ENCODE data around the gene CCNB1IP1.
A peak's percentile ranks its signal among the peaks of the same experiment; 100 is the strongest.
"Not testable (repeated sequence)": the region's sequence is repeated elsewhere in the genome, so short reads cannot be mapped to it uniquely, and the experiment has no call there.

The CCNB1IP1 gene

GRCh38 chr14:20346713-20347112, 13.6 kb upstream of the CCNB1IP1 start:
- no peak for TF ChIP-seq ZFX (IDR thresholded peaks at IDR 0.05)
- TF ChIP-seq CTCF (conservative IDR thresholded peaks at IDR 0.05), result no peak
- no peak overlapping the region for H3K27ac ChIP-seq

- H3K27ac ChIP-seq, result no peak overlapping the region
- TF ChIP-seq ZFX (IDR thresholded peaks at IDR 0.05), result no peak
- no peak for TF ChIP-seq CTCF (conservative IDR thresholded peaks at IDR 0.05)
These were observed 12.3 kb upstream of the CCNB1IP1 start for GRCh38 chr14:20345366-20345765.

GRCh38 chr14:20343862-20344220, 10.8 kb upstream of the CCNB1IP1 start:
- TF ChIP-seq CTCF (conservative IDR thresholded peaks at IDR 0.05), result no peak
- TF ChIP-seq ZFX (IDR thresholded peaks at IDR 0.05), result no peak
- H3K27ac ChIP-seq, result peak overlapping the region; percentile 75

GRCh38 chr14:20343092-20343861, 10.2 kb upstream of the CCNB1IP1 start, which contains the start of gene PARP2:
Gene PARP2 (plus strand): TSS chr14:20343635. CDS start chr14:20343642, 7 bp downstream.
- peak within 1 kb of the TSS; percentile 75 for H3K27ac ChIP-seq
- TF ChIP-seq ZFX (IDR thresholded peaks at IDR 0.05) (no peak), CTCF (conservative IDR thresholded peaks at IDR 0.05) (no peak)

- H3K27ac ChIP-seq, result peak overlapping the region; percentile 75; the same call in 1 of the 2 replicates
- TF ChIP-seq ZFX (IDR thresholded peaks at IDR 0.05) (no peak), CTCF (conservative IDR thresholded peaks at IDR 0.05) (no peak)
These were observed 8.6 kb upstream of the CCNB1IP1 start for GRCh38 chr14:20341646-20342045.

GRCh38 chr14:20341032-20341431, 8.0 kb upstream of the CCNB1IP1 start:
- H3K27ac ChIP-seq, result not testable (repeated sequence)

- H3K27ac ChIP-seq, result no peak overlapping the region
- no peak for TF ChIP-seq ZFX (IDR thresholded peaks at IDR 0.05)
- no peak for TF ChIP-seq CTCF (conservative IDR thresholded peaks at IDR 0.05)
These were observed 938 bp upstream of the CCNB1IP1 start for GRCh38 chr14:20334017-20334416.

- TF ChIP-seq ZFX (IDR thresholded peaks at IDR 0.05) (no peak), CTCF (conservative IDR thresholded peaks at IDR 0.05) (no peak)
These were observed 389 bp upstream of the CCNB1IP1 start for GRCh38 chr14:20333494-20333841.

More at GRCh38 chr14:20333494-20333841, 389 bp upstream of the CCNB1IP1 start:
- H3K27ac ChIP-seq, result peak overlapping the region; percentile 83; the same call in 1 of the 2 replicates
